GM12864 (cell line): ENCODE results near the gene PKHD1.

Source experiments
- DNase-seq: peaks from one replicate; pipeline ENCODE4 v3.0.0-alpha.2; 2011; ENCODE audit warnings: low read depth
- H3K4me3 ChIP-seq: 2 replicates; pipeline ENCODE4 v1.5.1; 2011; ENCODE audit warnings: mild to moderate bottlenecking, low read depth, low read length, control low read depth
- TF ChIP-seq, protein P1 (sequence below): IDR thresholded peaks from 2 replicates; pipeline ENCODE4 v1.5.1; 2011; ENCODE audit warnings: low read depth, mild to moderate bottlenecking, moderate library complexity, low read length, control low read depth, inconsistent platforms; ENCODE audit errors: missing control alignments

Gene PKHD1

DNA sequence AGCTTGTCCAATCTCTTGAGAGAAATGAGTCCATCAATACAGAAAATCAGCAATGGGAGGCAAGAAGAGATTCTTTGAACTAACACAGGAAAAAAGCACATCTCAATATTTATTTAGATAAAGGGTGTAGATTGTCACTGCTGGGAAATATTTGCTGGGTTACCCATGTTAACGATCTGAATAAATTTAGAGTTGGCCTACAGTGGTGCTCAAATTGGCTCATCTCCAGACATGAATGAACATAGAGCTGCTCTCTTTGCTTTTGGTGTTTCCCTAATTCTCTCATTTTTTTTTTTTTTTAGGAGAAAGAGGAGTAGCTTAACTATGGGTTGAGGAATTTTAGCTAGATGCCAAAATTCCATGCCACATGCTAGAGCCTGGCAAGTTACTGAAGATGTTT, 471.2 kb downstream of the PKHD1 start:
- H3K4me3 ChIP-seq: no peak overlapping the region
- no peak for DNase-seq
- TF ChIP-seq, protein P1, sequence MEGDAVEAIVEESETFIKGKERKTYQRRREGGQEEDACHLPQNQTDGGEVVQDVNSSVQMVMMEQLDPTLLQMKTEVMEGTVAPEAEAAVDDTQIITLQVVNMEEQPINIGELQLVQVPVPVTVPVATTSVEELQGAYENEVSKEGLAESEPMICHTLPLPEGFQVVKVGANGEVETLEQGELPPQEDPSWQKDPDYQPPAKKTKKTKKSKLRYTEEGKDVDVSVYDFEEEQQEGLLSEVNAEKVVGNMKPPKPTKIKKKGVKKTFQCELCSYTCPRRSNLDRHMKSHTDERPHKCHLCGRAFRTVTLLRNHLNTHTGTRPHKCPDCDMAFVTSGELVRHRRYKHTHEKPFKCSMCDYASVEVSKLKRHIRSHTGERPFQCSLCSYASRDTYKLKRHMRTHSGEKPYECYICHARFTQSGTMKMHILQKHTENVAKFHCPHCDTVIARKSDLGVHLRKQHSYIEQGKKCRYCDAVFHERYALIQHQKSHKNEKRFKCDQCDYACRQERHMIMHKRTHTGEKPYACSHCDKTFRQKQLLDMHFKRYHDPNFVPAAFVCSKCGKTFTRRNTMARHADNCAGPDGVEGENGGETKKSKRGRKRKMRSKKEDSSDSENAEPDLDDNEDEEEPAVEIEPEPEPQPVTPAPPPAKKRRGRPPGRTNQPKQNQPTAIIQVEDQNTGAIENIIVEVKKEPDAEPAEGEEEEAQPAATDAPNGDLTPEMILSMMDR: no peak

DNA sequence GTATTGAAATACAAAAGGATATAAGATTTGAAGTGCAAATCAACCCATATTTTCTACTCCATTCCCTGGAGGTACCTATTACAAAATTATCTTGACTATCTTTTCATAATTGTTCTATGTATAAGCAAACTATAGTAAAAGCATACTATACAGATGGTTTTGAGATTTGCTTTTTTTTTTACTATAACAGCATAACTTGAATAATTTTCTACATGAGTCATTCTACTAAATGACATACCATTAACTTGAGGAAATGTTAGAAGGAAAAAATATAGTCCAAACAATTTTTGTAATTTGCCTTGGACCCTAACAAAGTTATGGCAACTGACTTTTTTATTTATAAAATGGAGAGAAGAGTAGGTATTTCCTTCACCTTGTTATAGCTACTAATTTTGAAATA, 472.7 kb downstream of the PKHD1 start:
- TF ChIP-seq, protein P1: no peak
- H3K4me3 ChIP-seq: no peak overlapping the region
- no peak for DNase-seq

DNA sequence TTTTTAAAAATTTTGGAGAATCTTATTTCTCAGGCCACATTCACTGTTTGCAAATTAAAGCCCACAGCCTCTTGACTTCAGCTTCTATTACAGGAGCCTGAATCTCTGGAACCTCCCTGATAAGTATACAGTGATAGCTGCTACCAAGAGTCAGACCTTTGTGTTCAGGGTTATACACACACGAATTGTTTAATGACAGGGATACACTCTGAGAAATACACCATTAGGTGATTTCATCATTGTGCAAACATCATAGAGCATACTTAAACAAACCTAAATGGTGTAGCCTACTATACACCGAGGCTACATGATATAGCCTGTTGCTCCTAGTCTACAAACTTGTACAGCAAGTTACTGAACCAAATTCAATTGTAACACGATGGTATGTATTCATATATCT, 473.9 kb downstream of the PKHD1 start:
- DNase-seq: no peak
- TF ChIP-seq, protein P1: no peak
- no peak overlapping the region for H3K4me3 ChIP-seq

DNA sequence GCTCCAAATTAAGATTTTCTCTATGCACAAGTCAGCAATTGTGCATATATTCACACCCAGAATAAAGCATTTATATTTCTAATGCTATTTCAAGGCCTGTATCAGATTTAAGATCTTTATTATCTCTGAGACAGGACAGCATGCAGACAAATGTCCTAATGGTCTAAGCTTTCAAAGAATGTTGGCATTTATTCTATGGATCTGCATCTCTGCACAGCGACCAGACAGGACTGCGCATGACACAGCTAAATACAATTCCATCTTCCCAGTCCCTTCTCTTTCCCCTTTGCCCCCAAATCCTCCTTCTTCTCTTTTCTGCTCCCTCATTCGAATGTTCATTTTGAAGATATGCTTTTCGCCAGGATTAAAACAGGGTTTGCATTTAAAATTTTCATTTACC, 478.5 kb downstream of the PKHD1 start:
- no peak for DNase-seq
- TF ChIP-seq, protein P1: no peak
- no peak overlapping the region for H3K4me3 ChIP-seq

DNA sequence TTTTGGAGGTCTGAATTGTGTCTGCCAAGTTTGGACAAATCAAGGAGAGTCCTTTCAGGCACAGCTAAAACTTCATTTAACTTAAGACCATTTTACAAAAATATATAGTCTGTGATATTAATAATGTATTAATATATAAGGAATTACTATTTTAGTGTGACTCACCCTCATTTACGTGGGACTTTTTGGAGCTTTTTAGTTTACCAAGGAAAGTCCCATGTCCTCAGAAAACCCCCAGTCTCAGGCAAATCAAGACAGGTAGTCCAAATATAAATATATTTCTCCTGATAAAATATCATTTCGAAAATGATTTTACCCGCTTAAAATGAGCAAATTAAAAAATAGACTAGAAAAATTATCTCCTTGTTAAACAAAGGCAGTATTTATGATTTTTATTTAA, 479.0 kb downstream of the PKHD1 start:
- H3K4me3 ChIP-seq: no peak overlapping the region
- no peak for DNase-seq
- TF ChIP-seq, protein P1: no peak

DNA sequence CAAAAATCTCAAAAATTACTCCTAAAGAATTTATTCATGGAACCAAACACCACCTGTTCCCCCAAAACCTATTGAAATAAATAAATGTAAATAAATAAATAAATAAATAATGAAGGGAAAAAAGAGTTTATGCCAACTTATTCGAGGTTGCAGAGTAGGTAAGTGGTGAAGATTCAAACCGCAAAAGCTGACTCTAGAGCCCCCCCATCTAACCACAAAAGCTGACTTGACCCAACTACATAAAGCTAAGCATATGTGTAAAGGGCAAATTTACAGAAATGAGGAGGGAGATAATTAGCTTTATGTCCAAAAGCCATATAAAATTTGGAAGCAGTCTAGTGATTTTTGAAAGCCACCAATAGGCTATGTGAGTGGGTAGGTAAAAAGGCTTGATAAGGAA, 486.9 kb downstream of the PKHD1 start:
- H3K4me3 ChIP-seq: no peak overlapping the region
- TF ChIP-seq, protein P1: no peak
- DNase-seq: no peak

DNA sequence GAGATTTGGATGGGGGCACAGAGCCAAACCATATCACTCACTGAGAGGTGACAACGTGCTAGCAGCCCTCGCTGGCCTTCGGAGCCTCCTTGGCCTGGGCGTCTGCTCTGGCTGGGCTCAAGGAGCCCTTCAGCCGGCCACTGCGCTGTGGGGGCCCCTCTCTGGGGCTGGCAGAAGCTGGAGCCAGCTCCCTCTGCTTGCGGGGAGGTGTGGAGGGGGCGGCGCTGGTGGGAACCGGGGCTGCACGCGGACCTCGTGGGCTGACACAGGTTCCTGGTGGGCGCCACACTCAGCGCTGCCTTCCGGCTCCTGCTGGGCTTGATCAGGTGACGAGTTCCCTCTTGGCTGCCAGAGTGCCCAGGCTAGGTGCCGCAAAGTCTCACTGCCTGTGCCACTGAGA, 489.2 kb downstream of the PKHD1 start:
- TF ChIP-seq, protein P1: no peak
- DNase-seq: no peak

More for the DNA sequence above, 489.2 kb downstream of the PKHD1 start:
- H3K4me3 ChIP-seq: no peak overlapping the region
